ENCODE data around the gene COL9A3. TPM values are rescaled to one million over a fixed set of nuclear protein-coding genes. Genes with fewer than 3 reads are reported as not detected.
A peak's percentile ranks its signal among the peaks of the same experiment; 100 is the strongest.

The COL9A3 gene
- total RNA-seq, 1 experiment from 2014 or later = 150 TPM

GRCh38 chr20:62812907-62813200 is 4.0 kb upstream of the COL9A3 start:
- H3K27me3 Mint-ChIP-seq (ENCODE audit: low read depth) = peaks cover 5% of the 10 kb centered on the region
- Histone ChIP-seq H4K5ac (ENCODE audit: insufficient read length, low read depth, low read length) (no peak overlapping the region), H3K56ac (ENCODE audit: insufficient read length, low read depth, low read length) (no peak overlapping the region), H3K4me2 (ENCODE audit: insufficient read depth, insufficient read length, low read length) (no peak overlapping the region), H4K20me1 (ENCODE audit: control insufficient read depth, insufficient read depth, insufficient read length) (no peaks in the 10 kb centered on the region), H3K9me3 (ENCODE audit: control insufficient read depth, low read depth, low read length) (no peaks in the 10 kb centered on the region), H2BK5ac (ENCODE audit: insufficient read length, low read length) (no peak overlapping the region), H3K27me3 (ENCODE audit: insufficient read depth, low read length) (no peaks in the 10 kb centered on the region), H3K27ac (ENCODE audit: insufficient read length, low read depth, low read length) (no peak overlapping the region), H3T11ph (ENCODE audit: low read length) (no peak overlapping the region), H2BK120ac (ENCODE audit: low read depth, low read length, poor library complexity, severe bottlenecking) (no peak overlapping the region), H4K8ac (replicated peaks; ENCODE audit: insufficient read length, low read depth, low read length) (no peak overlapping the region), H3K14ac (ENCODE audit: insufficient read depth, low read length) (no peak overlapping the region), H3K23me2 (ENCODE audit: insufficient read length, low read depth, low read length, poor library complexity, severe bottlenecking) (peaks cover 16% of the 10 kb centered on the region), H3K18ac (ENCODE audit: insufficient read length, low read depth, low read length) (no peak overlapping the region), H3K4ac (ENCODE audit: low read depth, low read length) (no peak overlapping the region), H2BK15ac (ENCODE audit: low read depth, low read length) (no peak overlapping the region), H3K4me1 (ENCODE audit: insufficient read depth, low read length) (no peaks in the 10 kb centered on the region; the same call in 1 of the 2 replicates), H3K79me1 (ENCODE audit: insufficient read depth, low read depth, low read length, poor library complexity, severe bottlenecking) (no peaks in the 10 kb centered on the region), H2BK20ac (ENCODE audit: low read depth, low read length, poor library complexity, severe bottlenecking) (no peak overlapping the region), H2BK12ac (ENCODE audit: insufficient read length, low read depth, low read length) (no peak overlapping the region), H2AK5ac (ENCODE audit: insufficient read length, low read length) (no peak overlapping the region), H3K9ac (ENCODE audit: extremely low read depth, insufficient read length, low read length) (no peak overlapping the region), H3K79me2 (ENCODE audit: insufficient read depth, low read length) (no peaks in the 10 kb centered on the region), H4K91ac (ENCODE audit: insufficient read length, low read depth, low read length) (no peak overlapping the region), H2AFZ (ENCODE audit: low read length) (no peak overlapping the region), H3K23ac (ENCODE audit: insufficient read length, low read depth, low read length) (no peak overlapping the region)
- WGBS (ENCODE audit: extremely low coverage, insufficient read length, low lambda C conversion rate) = no CpG with 5 or more reads among the region's 11 CpGs
- H3K36me3 Mint-ChIP-seq (ENCODE audit: insufficient read depth in 1 of 3, low read depth in 3 of 3) = peaks cover 1 to 28% (median 27%) of the 10 kb centered on the region in 3 experiments; a peak in 6 of 7 replicates
- 0 out of 5 replicates have a peak overlapping the region, but pooled peaks of 1 of the 2 experiments have one; percentile 23 for H3K4me3 Mint-ChIP-seq
- no peak for DNase-seq
- TF ChIP-seq CTCF (conservative IDR thresholded peaks at IDR 0.05) = no peak
- H3K9me3 Mint-ChIP-seq = no peaks in the 10 kb centered on the region
- no peak overlapping the region for H3K27ac Mint-ChIP-seq
- H3K4me1 Mint-ChIP-seq = peaks cover 13 to 14% of the 10 kb centered on the region in 2 experiments

Measured in H9 (cell line).